Activated naive CD4-positive, alpha-beta T cell treated with anti-CD3 and anti-CD28 coated beads for 36 hours (primary cell): ENCODE results near the gene STARD4. TPM values are rescaled to one million over a fixed set of nuclear protein-coding genes. Genes with fewer than 3 reads are reported as not detected.

Experiments
- CTCF ChIA-PET: fragments of 350-600 bp; sonication (Branson Sonifier 250); formaldehyde crosslinking; loops from one replicate; lab custom pipeline; 2021; ENCODE audit warnings: antibody characterized with exemption; lab: Charles Lee
- DNase-seq: peaks from one replicate; pipeline ENCODE4 v3.0.0-alpha.2; 2020
- H3K27ac Mint-ChIP-seq: one replicate; pipeline ENCODE4 v1.8.0; 2021; ENCODE audit warnings: mild to moderate bottlenecking, mixed read lengths
- H3K27me3 Mint-ChIP-seq: one replicate; pipeline ENCODE4 v1.8.0; 2021; ENCODE audit warnings: low read depth, mixed read lengths
- H3K36me3 Mint-ChIP-seq: one replicate; pipeline ENCODE4 v1.8.0; 2021; ENCODE audit warnings: low read depth, mixed read lengths
- H3K4me1 Mint-ChIP-seq: one replicate; pipeline ENCODE4 v1.8.0; 2021; ENCODE audit warnings: low read depth, mixed read lengths
- H3K4me3 Mint-ChIP-seq: one replicate; pipeline ENCODE4 v1.8.0; 2021; ENCODE audit warnings: mild to moderate bottlenecking, moderate library complexity, mixed read lengths
- H3K9me3 Mint-ChIP-seq: one replicate; pipeline ENCODE4 v1.8.0; 2021; ENCODE audit warnings: mixed read lengths
- intact Hi-C: fragments of 100-400 bp; cut with micrococcal nuclease; formaldehyde crosslinking; loops from one replicate; pipeline ENCODE4 v1.15.1; 2023
- total RNA-seq, 2 experiments: library from RNA; stranded (reverse); gene quantifications; one replicate each; pipeline ENCODE4 v1.2.3, GENCODE V29; 2021

Gene STARD4
- total RNA-seq, 2 experiments from 2014 or later: 45.0 to 47.1 TPM

DNA sequence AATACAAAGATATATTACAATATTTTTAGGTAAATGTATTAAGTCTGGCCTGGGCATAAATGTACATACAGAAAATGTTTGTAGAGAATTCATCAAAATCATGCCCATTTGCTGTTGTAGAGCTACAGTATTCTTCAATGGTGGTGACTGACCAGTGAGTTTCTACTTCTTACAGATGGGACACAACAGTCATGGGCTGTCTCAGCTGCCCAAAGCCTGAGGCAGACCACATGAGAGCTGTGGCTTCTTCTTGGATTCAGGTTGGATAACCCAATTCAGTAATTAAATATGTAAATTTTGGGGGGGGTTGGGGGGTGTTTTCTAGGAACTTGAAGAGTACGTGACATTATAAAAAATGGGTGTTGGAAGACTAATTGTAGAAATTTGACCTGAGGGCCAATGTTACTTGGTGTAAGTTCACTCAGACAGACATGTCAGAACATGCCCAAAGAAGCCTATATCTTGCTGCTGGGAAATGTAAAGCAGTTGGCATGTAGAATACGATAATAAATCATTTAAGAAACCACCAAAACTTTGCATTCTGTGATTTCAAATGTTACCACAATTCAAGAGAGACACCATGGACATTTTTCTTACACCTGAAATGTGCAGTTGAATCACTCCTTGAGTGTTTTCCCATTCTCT, 17.9 kb downstream of the STARD4 start:
- Mint-ChIP-seq H3K4me1 (peaks cover 22% of the 10 kb centered on the region), H3K36me3 (peaks cover 14% of the 10 kb centered on the region), H3K27me3 (no peaks in the 10 kb centered on the region), H3K9me3 (no peaks in the 10 kb centered on the region), H3K4me3 (no peak overlapping the region), H3K27ac (peak overlapping the region; percentile 84)
- intact Hi-C loops: no loop called here
- DNase-seq: no peak
- CTCF ChIA-PET: no interaction called here

DNA sequence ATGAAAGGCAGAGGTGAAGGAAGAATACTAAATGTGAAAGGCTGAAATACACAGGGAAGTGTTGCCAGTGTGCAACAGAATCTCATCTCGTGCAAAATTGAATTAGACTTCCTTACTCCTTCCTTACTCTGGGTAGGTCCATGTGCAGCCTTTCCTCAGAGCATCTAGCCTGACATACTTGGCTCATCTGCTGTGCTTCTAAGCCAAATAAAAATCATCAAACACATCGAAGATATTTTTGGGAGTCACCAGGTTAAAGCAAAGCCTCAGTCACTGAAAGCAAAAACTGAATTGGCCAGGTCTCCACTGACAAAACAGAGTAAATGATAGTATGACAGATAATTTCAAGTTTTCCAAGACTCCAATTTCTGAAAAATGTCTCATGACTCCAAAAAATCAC, 19.3 kb downstream of the STARD4 start:
- H3K4me3 Mint-ChIP-seq: no peak overlapping the region
- intact Hi-C loops: no loop called here
- peaks cover 7% of the 10 kb centered on the region for H3K36me3 Mint-ChIP-seq

DNA sequence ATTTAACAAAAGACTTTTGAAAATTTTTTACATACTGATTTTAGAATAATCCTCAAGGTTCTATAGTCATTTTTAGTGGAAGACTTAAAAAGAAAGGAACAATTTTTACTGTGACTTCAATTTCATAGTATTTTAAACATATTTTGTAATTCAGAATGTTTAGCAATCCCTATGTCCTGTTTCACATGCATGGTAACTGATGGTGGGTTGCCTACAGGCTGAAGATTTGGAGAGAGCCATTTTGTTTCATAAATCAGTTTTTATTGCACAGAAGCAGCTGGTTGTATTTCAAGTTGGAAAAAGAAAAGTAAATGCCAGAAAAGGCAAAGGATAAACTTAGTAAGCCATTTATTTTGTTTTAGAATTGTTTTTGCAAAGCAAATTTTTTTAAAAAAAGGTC, 24.0 kb downstream of the STARD4 start:
- Mint-ChIP-seq H3K27ac (no peak overlapping the region), H3K36me3 (peaks cover 14% of the 10 kb centered on the region)
- intact Hi-C loops: loop anchor here (5.0 kb wide), 1 partner anchor 201 kb away; no protein-coding TSS in a partner anchor

More for the DNA sequence above, 19.3 kb downstream of the STARD4 start:
- Mint-ChIP-seq H3K27ac (peak overlapping the region; percentile 68), H3K27me3 (no peaks in the 10 kb centered on the region), H3K9me3 (no peaks in the 10 kb centered on the region), H3K4me1 (peaks cover 13% of the 10 kb centered on the region)
- DNase-seq: no peak
- CTCF ChIA-PET: interaction anchor here (1.4 kb wide), 1 partner anchor 15 kb away, joined by 4 read pairs; no protein-coding TSS in a partner anchor

DNA sequence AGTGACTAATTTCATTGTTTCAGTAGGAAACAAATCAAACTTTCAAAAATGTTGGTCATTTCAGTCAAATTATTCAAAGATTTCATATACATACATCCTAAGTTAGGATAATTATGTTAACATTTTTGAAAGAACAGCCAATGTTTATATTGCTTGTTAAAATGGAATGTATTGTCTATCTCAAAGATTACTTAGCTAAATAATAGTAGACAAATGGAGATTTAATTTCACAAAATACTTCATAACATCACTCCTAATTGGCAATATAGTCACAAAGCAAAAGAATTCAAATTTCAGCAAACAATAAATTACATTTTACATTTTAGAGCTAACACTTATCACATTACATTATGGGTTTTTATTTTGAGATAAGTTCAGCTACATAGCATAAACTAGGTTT, 25.4 kb downstream of the STARD4 start:
- no peak overlapping the region for H3K4me3 Mint-ChIP-seq
- intact Hi-C loops: loop anchor here (5.0 kb wide), 1 partner anchor 200 kb away; no protein-coding TSS in a partner anchor
- no peak for DNase-seq
- H3K9me3 Mint-ChIP-seq: no peaks in the 10 kb centered on the region
- H3K27me3 Mint-ChIP-seq: no peaks in the 10 kb centered on the region
- no peak overlapping the region for H3K27ac Mint-ChIP-seq
- peaks cover 15% of the 10 kb centered on the region for H3K36me3 Mint-ChIP-seq
- H3K4me1 Mint-ChIP-seq: peaks cover 9% of the 10 kb centered on the region
- CTCF ChIA-PET: no interaction called here

More for the DNA sequence above, 24.0 kb downstream of the STARD4 start:
- Mint-ChIP-seq H3K9me3 (no peaks in the 10 kb centered on the region), H3K4me1 (peaks cover 13% of the 10 kb centered on the region), H3K27me3 (no peaks in the 10 kb centered on the region), H3K4me3 (no peak overlapping the region)
- no peak for DNase-seq
- CTCF ChIA-PET: no interaction called here

DNA sequence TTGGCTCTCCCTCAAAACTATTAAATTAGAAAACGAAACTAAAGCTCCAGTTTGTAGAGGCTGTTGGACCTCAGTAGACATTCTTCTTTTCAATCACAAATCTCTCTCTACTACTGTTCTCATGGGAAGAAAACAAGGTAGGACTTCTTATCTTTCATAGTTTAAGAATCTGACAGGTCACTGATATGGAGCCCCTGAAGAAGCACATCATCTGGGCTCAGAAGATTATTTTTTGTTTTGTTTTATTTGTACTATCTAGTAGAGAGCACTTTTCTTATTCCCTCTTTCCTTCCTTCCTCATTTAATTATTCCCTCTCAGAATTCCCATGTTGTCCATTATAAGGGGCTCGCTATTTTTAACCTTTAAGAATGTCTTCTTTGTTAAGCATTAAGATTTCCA, 26.3 kb downstream of the STARD4 start:
- CTCF ChIA-PET: no interaction called here
- H3K4me3 Mint-ChIP-seq: no peak overlapping the region
- no peaks in the 10 kb centered on the region for H3K27me3 Mint-ChIP-seq
- H3K4me1 Mint-ChIP-seq: peaks cover 9% of the 10 kb centered on the region
- intact Hi-C loops: loop anchor here (5.0 kb wide), 1 partner anchor 199 kb away; no protein-coding TSS in a partner anchor
- H3K9me3 Mint-ChIP-seq: no peaks in the 10 kb centered on the region
- no peak for DNase-seq
- H3K36me3 Mint-ChIP-seq: peaks cover 15% of the 10 kb centered on the region
- H3K27ac Mint-ChIP-seq: peak overlapping the region; percentile 41

DNA sequence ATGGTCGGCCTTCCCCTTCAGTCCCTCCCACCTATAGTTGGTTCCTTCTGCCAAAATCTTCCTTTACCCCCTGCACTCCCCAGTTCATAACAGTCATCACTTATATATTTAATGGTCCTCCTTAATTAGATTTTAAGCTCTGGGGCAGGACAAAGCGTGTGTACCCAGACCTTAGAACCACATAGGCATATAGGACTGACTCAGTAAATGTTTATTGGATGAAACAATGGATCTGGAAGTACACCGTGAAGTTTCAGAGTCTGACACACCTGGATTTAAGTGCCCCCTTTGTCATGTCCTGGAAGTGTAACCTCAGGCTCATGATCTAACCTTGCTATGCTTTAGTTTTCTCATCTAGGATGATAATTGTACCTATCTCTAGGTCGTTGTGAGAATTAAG, 32.0 kb downstream of the STARD4 start:
- Mint-ChIP-seq H3K4me1 (no peaks in the 10 kb centered on the region), H3K9me3 (no peaks in the 10 kb centered on the region), H3K27me3 (no peaks in the 10 kb centered on the region), H3K4me3 (no peak overlapping the region), H3K27ac (no peak overlapping the region), H3K36me3 (peaks cover 11% of the 10 kb centered on the region)
- CTCF ChIA-PET: no interaction called here
- intact Hi-C loops: no loop called here
- DNase-seq: no peak

DNA sequence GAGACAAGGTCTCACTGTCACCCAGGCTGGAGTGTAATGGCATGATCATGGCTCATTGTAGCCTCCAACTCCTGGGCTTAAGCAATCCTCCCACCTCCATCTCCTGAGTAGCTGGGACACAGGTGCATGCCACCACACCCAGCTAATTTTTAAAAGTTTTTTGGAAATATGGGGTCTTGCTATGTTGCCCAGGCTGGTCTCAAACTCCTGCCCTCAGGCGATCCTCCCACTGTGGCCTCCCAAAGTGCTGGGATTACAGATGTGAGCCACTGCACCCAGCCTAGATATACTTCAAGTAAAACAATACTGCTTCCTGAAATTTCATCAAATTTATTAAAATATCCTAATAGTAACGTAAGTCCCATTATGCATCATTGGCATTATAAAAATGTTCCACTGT, 33.4 kb downstream of the STARD4 start:
- Mint-ChIP-seq H3K27me3 (no peaks in the 10 kb centered on the region), H3K4me3 (no peak overlapping the region), H3K9me3 (no peaks in the 10 kb centered on the region), H3K27ac (no peak overlapping the region), H3K36me3 (peaks cover 7% of the 10 kb centered on the region), H3K4me1 (no peaks in the 10 kb centered on the region)
- CTCF ChIA-PET: interaction anchor here (0.5 to 2.9 kb wide), 3 partner anchors 24 to 323 kb away, joined by 3 to 17 read pairs (median 6); no protein-coding TSS in a partner anchor
- intact Hi-C loops: loop anchor here (1.0 to 5.0 kb wide), 3 partner anchors 202 to 722 kb away; no protein-coding TSS in a partner anchor
- DNase-seq: no peak

DNA sequence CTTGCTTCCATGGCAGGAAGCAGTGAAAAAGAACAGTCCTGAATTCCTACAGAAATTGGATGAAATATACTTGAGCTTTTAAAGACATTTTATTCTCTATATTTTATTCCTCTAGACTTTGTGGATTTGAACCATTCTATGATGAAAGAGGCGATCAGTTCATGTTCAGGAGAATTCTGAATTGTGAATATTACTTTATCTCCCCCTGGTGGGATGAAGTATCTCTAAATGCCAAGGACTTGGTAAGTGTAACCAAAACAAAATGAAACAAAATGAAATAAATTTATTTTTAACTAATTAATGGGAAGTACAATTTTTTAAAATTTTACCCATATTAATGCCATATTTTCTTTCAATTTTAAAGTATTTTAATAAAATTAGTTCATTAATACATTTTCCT, 34.1 kb downstream of the STARD4 start:
- DNase-seq: no peak
- H3K9me3 Mint-ChIP-seq: no peaks in the 10 kb centered on the region
- CTCF ChIA-PET: interaction anchor here (0.7 to 2.9 kb wide), 7 partner anchors 18 to 616 kb away, joined by 3 to 17 read pairs (median 4); no protein-coding TSS in a partner anchor
- H3K4me1 Mint-ChIP-seq: no peaks in the 10 kb centered on the region
- H3K27me3 Mint-ChIP-seq: no peaks in the 10 kb centered on the region
- intact Hi-C loops: loop anchor here (1.0 to 5.0 kb wide), 3 partner anchors 201 to 721 kb away; no protein-coding TSS in a partner anchor
- no peak overlapping the region for H3K4me3 Mint-ChIP-seq
- no peak overlapping the region for H3K27ac Mint-ChIP-seq
- peaks cover 4% of the 10 kb centered on the region for H3K36me3 Mint-ChIP-seq

DNA sequence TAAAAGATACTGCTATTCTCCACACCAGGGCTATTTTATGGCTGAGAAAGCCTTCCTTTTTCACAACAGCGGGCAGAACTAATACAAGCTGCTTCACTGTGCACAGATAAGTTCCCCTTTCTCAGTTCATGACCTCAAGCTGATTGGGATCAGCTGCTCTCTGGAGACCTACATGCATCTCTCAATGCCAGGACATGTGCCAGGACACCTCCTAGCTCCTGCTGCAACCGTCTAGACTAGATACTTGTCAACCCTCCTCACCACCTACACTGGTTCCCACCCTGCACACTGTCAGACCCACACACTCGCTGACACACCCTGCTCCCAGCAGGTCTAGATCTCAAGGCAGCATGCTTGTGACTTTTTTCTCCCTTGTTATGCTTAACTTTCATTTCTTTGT, 39.8 kb downstream of the STARD4 start:
- Mint-ChIP-seq H3K36me3 (peaks cover 7% of the 10 kb centered on the region), H3K4me3 (no peak overlapping the region), H3K27me3 (no peaks in the 10 kb centered on the region), H3K4me1 (peaks cover 2% of the 10 kb centered on the region), H3K9me3 (peaks cover 3% of the 10 kb centered on the region), H3K27ac (peak overlapping the region; percentile 66)
- intact Hi-C loops: no loop called here
- CTCF ChIA-PET: interaction anchor here (1.8 kb wide), 1 partner anchor 7 kb away, joined by 4 read pairs; no protein-coding TSS in a partner anchor
- DNase-seq: no peak

DNA sequence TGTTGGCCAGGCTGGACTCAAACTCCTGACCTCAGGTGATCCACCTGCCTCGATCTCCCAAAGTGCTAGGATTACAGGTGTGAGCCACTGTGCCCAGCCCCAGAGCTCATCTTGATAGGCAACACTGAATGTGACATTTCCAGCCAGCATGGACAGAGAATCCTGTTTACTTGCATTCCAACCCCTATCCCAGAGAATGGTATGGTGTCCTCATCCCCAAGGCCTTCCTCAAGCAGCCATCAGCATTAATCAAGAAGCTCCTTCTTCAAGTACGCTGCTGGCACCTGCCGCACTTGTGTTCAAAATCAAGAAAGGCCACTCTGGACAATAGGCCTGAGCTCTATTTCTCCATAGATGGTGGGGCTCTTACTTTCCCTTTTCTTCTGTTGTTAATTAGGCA, 40.2 kb downstream of the STARD4 start:
- CTCF ChIA-PET: no interaction called here
- H3K4me1 Mint-ChIP-seq: peaks cover 2% of the 10 kb centered on the region
- no peaks in the 10 kb centered on the region for H3K27me3 Mint-ChIP-seq
- intact Hi-C loops: no loop called here
- H3K4me3 Mint-ChIP-seq: no peak overlapping the region
- peaks cover 3% of the 10 kb centered on the region for H3K9me3 Mint-ChIP-seq
- DNase-seq: no peak
- peaks cover 7% of the 10 kb centered on the region for H3K36me3 Mint-ChIP-seq
- peak overlapping the region; percentile 50 for H3K27ac Mint-ChIP-seq

DNA sequence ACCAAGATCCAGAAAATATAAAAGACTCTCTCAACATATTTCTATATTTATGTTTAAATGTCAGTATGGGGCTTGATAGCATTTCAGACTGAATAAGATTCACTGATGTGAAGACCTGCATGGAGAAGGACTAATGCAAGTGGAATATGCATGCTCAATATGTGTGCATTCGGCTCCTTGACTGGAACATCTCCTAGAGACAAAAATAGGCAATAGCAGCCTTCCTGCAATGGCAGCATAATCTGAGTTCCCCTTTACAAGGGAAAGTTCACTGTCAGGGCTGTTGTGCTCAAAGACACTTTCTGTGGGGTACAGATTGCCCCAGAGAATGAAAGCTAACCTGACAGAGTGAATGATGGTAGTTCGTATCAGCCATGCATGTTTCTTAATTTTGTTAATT, 42.4 kb downstream of the STARD4 start:
- Mint-ChIP-seq H3K27me3 (no peaks in the 10 kb centered on the region), H3K36me3 (peaks cover 8% of the 10 kb centered on the region), H3K9me3 (peaks cover 3% of the 10 kb centered on the region), H3K4me3 (no peak overlapping the region), H3K4me1 (peaks cover 2% of the 10 kb centered on the region), H3K27ac (no peak overlapping the region)
- CTCF ChIA-PET: no interaction called here
- intact Hi-C loops: no loop called here
- DNase-seq: no peak

DNA sequence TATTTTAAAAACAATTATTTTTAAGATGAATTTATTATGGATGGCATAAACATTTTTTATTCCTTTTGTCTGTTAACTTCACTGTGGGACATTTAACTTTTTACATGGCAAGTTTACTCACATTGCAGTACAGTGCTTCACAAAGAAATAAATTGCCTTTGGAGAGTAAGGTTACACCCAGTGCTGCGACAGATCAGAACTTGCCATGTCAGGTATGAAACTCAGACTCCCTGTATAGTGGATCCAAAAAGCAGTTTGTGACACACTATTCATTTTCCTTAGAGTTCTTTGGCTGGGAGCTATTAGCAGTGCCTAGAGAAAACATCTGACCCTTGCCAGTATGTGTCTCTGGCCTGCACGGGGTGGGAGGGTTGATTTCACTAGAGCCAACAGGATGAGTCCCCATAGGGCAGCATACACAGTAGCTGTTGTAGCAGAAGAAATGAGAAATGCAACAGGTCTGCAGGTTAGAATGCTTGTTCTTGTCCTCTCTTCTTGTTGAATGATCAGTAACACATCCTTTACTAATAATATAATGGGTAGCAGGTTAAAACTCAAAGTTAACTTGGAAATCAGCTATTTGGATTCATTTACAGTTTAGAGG, 42.9 kb downstream of the STARD4 start:
- Mint-ChIP-seq H3K9me3 (peaks cover 3% of the 10 kb centered on the region), H3K4me3 (no peak overlapping the region), H3K4me1 (peaks cover 2% of the 10 kb centered on the region), H3K27ac (peak overlapping the region; percentile 37), H3K36me3 (peaks cover 11% of the 10 kb centered on the region), H3K27me3 (no peaks in the 10 kb centered on the region)
- CTCF ChIA-PET: no interaction called here
- DNase-seq: no peak
- intact Hi-C loops: no loop called here
